Omental fat pad (tissue), 4 donors: ENCODE results near the gene KCNJ1. TPM values are rescaled to one million over a fixed set of nuclear protein-coding genes. Genes with fewer than 3 reads are reported as not detected.

Experiments
- ATAC-seq: fragments of 150-250 bp; one replicate; pipeline ENCODE4 v1.9.1; 2016; ENCODE audit warnings: mild to moderate bottlenecking, moderate library complexity; ENCODE audit not compliant: low FRiP score
- DNase-seq: peaks from one replicate; pipeline ENCODE4 v3.0.0-alpha.2; 2019; ENCODE audit warnings: low spot score
- total RNA-seq, 4 donors: library from RNA; depleted of rRNA; stranded (reverse); fragments of >200 nt; gene quantifications; one replicate each; pipeline ENCODE4 v1.1.0, GENCODE V29; 2016
- TF ChIP-seq, protein P1 (sequence below), 3 donors: fragments of 450-650 bp; IDR thresholded peaks; one replicate each; pipeline ENCODE4 v1.5.1; 2016 to 2017; ENCODE audit warnings: antibody characterized with exemption in 3 of 3, mild to moderate bottlenecking in 3 of 3, moderate library complexity in 2 of 3

Gene KCNJ1
- total RNA-seq, 4 donors from 2014 or later, result 0.96 TPM; not detected in 3

DNA sequence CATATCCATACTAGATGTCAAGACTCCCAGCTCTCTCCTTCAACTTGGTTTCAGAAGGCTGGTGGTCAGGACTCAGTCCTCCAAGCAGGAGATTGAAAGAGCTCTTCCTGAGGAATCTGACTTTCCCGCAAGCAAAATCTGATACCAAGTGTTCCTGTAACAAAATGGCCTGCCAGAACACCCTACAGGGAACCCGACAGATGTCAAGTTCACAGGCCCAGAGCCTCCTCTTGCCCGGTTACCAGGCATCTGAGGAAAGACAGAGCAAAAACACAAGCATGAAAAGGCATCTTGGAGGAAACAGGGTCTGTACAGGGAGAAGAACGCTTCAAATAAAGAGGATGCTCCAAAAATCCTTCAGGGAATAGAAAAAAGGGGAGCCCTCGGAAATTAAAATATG is 15.4 kb upstream of the KCNJ1 start:
- TF ChIP-seq, protein P1, sequence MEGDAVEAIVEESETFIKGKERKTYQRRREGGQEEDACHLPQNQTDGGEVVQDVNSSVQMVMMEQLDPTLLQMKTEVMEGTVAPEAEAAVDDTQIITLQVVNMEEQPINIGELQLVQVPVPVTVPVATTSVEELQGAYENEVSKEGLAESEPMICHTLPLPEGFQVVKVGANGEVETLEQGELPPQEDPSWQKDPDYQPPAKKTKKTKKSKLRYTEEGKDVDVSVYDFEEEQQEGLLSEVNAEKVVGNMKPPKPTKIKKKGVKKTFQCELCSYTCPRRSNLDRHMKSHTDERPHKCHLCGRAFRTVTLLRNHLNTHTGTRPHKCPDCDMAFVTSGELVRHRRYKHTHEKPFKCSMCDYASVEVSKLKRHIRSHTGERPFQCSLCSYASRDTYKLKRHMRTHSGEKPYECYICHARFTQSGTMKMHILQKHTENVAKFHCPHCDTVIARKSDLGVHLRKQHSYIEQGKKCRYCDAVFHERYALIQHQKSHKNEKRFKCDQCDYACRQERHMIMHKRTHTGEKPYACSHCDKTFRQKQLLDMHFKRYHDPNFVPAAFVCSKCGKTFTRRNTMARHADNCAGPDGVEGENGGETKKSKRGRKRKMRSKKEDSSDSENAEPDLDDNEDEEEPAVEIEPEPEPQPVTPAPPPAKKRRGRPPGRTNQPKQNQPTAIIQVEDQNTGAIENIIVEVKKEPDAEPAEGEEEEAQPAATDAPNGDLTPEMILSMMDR (IDR thresholded peaks at IDR 0.05), result no peak
- DNase-seq (no peak), ATAC-seq (no peak)

DNA sequence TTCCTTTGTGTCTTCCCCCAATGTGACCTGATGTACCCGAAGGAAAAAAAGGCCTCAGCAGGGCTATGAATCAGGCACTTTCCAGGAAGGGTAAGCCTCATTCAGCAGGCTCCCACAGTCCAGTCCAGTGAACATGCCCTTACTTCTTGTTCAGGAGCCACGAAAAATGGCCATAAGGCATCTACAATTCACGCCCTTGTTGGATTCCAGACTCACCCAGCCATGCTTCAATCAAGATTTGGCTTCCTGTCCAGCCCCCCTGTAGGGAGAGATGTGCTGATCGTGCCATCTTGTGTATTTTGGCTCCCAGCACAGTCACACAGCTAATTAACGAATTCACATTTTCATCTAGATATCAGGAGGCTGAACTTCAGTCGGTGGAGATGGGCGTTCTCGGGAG is 14.1 kb upstream of the KCNJ1 start:
- TF ChIP-seq, protein P1 (IDR thresholded peaks at IDR 0.05), result no peak
- DNase-seq, result no peak
- ATAC-seq, result no peak

DNA sequence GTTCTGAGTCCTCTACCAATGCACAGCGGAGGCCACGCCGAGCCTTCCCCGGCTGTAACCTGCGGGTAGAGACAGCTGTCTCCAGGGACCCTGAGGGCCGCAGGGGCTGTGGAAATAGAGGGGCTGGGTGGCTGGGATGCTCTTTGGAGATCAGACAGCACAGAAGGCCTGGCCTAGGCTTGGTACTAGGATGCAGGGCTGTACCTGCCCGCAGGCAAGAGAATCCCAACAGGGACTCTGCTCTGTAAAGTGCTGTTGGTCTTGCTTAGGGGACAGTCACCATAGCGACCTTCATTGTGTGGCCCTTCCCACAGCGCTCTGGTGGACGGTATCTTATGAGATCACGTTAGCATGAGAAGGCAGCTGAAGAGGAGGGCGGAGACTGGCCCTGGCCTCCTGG is 12.7 kb upstream of the KCNJ1 start:
- ATAC-seq (no peak), DNase-seq (no peak)
- TF ChIP-seq, protein P1 (IDR thresholded peaks at IDR 0.05), result no peak

DNA sequence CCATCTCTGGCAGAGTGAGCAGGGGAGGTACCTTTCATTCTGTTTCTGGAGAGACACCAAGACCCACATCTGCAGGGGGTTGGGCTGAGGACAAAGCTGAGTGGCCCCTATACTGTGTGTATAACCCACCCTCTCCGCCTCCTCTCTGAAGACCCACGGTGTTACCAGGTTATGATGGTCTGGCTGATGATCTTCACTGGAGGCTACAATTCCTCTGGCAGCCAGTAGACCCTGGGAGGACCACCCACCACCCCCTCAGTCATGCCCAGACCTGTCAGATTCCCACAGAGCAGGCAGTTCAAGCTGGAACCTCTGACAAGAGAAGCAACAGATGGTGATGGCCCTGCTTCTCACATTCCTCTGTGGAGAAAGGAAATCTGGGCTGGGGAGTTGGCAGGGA is 11.4 kb upstream of the KCNJ1 start:
- DNase-seq (no peak), ATAC-seq (no peak)
- TF ChIP-seq, protein P1 (IDR thresholded peaks at IDR 0.05), result no peak

DNA sequence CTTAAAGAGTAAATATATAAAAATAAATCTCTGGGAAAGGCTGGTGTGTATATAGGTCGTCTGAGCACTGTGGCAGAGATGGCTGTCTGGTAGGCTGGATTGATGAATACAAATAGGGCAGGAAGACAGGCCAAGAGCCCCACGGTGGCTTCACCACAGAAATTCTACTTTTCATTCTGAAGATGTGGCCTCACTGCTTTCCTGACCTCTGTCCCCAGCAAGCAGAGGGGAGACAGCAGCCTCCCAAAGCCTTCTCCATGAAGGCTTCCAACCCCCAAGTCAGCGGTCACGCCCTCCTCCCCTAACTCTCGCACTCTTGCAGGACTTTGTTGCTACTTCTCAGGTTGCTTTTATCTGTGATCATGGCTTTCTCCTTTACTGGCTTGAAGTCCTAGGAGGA is 10.6 kb upstream of the KCNJ1 start:
- no peak for ATAC-seq
- no peak for DNase-seq
- TF ChIP-seq, protein P1 (IDR thresholded peaks at IDR 0.05), result no peak

DNA sequence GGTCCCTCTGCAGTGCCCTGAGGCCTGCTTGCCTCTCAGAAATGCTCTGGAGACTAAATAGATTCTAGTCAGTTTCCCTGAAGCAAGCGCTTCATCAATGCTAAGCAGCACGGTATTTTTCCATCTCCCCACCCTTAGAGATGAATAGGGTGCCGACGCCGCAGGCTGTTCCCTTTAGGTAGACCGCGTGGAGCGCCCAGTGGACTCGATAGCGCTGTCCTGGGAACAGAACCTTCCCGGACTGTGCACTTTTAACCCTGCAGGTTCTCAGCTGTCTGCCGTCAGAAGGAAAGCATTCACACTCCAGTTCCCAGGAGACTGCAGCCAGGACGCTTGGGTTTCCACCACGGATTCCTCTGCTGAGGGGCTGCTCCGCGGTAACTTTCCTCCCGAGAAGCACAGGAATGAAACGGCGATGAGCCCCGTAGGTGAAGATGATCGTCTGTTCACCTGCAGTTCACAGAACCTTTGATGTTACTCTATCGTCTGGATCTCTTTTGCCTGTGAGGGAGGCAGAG is 9.1 kb upstream of the KCNJ1 start:
- TF ChIP-seq, protein P1 (IDR thresholded peaks at IDR 0.05), result no peak
- DNase-seq (no peak), ATAC-seq (no peak)

DNA sequence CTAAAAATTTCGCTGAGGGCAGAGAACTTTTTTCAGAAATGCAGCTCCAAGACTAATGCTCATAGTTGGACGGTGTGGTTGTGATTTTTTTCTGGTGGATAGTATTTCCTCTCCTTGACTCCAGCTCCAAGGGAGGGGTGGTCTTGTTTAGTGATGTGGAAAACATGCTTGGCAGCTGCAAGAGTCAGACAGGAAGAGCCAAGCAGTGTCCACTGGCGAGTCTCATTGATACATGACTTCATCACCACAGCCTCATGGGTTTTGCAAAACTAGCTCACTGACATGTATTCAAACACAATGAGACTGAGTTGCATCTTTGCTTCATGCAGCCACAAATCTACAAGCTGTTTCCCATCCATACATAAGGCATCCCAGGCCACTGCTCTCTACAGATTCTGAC is 7.3 kb upstream of the KCNJ1 start:
- TF ChIP-seq, protein P1 (IDR thresholded peaks at IDR 0.05), result no peak
- DNase-seq (no peak), ATAC-seq (no peak)
